NCI-H128 (cell line): ENCODE measurements around the gene CLEC4F.
A peak's percentile ranks its signal among the peaks of the same experiment; 100 is the strongest.
"Not testable (repeated sequence)": the region's sequence is repeated elsewhere in the genome, so short reads cannot be mapped to it uniquely, and the experiment has no call there.

Experiments used
- DNase-seq: peaks from one replicate; lab custom pipeline; 2025; ENCODE audit not compliant: unreplicated experiment; lab: John Stamatoyannopoulos, UW

Gene CLEC4F

DNA sequence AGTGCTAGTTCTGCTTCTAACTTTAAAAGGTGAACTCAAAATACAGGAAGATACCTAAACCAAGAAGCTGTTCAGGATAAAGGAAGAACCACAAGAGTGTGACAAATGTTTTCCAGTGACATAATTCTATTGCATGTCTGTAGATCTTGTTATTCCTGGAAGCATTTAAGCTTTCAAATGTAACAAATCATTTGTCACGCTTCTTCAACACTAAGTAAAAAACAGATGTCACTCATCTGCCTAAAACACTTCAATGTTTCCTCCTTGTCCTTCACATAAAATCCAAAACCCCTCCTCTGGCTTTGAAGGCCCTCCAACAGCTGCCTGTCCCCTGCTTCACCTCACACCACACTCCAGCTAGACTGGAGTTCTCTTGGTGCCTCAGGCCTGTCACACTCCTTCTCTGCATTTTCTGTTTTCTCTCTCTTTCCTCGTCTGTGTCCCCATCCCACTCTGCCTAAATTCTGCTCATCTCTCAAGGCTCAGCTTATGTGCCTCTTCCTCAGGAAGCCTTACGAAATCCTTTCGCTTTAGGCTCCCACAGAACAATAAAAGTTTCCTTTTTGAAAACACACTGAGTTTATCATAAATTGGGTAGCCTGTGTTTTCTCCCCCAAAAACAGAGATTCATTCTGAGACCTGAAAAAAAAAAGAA lies 6.4 kb upstream of the CLEC4F start:
- no peak for DNase-seq

DNA sequence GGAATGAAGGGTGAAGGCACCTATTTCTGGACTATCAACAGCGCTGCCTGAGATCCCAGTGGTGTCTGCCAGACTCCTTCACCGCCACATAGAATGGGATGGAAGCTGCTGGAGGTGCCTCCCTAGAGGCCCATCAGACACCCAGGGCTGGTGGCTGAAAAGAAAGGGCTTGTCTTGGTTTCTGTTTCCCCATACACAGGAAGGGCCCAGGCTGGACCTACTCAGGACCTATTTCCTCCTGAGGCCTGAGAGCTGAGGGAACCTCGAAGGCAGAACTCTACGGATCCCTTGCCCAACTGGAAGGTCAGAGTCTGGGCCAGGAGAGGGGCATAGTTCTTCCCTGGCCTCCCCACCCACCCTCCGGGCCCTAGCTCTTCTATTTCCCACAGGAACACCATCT lies 2.9 kb upstream of the CLEC4F start:
- DNase-seq: no peak

DNA sequence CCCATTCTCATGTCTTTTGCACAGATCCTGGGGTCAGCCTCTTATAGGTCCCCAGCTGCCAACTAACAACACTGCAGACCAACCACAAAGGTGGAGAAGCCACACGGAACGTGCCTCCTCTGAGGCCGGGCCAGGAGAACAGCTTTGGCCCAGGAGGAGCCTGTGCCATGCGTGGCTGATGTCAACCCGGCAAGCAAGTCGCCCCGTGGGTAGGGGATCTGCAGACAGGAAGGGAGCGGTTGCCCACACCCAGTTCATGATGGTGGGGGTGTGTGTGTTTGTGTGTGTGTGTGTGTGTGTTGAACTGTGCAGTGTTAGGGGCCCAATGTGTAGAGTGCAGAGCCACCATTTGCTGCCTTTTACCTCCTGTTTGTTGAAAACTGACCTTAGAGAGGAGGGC lies 2.4 kb upstream of the CLEC4F start:
- no peak for DNase-seq

DNA sequence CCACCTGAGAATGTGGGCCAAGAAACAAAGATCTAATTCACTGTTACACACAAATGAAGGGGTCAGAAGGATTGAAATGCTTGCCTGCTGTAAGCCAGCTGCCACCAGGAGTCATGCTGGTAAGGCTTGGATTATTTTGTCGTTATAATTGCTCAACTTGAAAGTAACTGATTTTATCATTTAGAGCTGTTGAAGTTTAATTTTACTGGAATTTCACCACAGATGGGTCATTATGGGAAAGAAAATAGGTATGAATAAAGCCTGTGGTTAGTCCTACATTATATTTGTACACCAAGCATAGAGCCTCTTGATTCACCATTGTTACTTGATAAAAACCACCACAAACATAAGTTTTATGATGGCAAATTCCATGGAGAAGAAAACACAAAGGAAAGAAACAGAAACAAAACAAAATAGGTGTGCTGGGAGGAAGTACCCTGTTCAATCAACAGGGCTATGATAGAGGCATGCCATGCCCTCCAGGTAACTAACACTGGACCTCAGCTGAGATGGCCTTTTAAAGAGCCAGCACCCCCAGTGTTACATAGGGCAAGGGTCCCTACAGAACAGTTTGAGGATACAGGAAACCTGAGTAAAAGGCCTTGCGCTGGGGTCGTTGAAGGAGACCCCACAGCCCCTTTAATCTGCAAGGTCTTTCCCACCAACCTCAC lies 3.0 kb downstream of the CLEC4F start:
- no peak for DNase-seq

DNA sequence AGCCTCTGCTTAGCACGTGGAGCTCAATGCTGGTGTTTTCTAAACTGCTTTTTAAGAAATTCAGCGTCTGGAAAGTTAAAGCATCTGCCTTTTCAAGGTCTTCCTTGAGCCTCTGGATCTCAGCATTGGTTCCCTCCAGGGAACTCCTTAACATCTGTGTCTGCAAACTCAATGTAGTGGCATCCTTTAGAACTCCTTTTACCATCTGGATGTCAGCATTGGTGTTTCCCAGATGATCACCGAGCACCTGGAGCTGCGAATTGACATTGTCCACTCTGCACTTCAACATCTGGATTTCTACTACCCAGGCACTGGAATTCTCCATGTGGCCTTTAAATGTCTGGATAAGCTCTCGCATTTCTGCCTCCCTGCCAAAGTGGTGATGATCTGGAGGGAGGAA lies 3.7 kb downstream of the CLEC4F start:
- no peak for DNase-seq

DNA sequence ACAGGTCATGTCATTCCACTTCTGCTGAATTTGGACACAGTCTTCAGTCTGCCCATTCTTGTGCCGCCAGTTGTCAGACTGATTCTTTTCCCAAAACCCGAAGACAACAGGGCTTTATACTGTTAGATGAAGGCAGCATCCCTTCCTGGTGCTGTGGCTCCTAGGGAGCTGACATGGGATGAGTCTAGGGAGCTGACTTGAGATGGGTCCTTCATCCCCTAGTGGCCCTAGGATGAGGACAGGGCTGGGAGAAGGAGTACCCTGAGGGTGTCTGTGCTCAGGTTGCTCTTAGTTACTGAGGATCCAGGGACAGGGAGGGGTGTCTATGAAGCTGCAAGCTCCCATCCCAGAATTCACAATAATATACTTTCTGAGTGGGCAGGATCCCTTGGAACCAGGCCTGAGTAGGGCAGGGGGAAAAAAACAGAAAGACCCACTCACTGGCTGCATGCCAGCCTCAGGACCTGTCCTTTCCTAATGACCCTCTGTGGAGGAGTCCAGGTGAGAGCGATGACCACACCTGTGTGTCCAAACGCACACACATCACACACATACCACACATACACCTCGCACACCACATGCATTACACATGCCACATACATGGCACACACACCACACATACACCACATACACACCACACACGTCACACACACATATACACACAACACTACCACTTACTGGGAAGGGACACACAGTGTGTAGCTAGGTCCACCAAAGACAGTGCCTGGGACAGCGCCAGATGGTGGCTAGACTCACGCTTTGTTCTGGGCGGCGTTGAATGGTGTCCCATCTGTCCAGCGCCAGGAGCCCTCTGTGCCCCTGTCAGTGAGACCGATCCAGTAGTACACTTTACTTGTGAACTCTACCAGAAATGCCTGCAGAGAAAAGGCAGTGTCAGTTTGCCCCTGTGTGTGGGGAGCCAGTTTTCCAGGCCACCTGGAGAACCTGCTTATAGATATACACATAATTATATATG lies 11.1 kb downstream of the CLEC4F start:
- DNase-seq: no peak

DNA sequence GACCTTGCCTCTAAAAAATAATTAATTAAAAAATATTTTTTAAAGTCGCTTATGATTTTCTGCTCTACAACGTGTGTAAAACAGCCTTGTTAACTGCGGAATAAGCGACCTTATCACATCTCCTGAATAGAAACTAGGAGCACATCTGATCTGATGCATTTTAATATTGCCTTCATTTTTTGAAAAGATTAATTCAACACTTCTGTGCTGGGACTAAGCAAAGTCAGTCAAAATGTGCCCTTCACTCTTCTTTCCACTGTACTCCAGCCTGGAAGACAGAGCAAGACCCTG lies 12.6 kb downstream of the CLEC4F start:
- no peak for DNase-seq

DNA sequence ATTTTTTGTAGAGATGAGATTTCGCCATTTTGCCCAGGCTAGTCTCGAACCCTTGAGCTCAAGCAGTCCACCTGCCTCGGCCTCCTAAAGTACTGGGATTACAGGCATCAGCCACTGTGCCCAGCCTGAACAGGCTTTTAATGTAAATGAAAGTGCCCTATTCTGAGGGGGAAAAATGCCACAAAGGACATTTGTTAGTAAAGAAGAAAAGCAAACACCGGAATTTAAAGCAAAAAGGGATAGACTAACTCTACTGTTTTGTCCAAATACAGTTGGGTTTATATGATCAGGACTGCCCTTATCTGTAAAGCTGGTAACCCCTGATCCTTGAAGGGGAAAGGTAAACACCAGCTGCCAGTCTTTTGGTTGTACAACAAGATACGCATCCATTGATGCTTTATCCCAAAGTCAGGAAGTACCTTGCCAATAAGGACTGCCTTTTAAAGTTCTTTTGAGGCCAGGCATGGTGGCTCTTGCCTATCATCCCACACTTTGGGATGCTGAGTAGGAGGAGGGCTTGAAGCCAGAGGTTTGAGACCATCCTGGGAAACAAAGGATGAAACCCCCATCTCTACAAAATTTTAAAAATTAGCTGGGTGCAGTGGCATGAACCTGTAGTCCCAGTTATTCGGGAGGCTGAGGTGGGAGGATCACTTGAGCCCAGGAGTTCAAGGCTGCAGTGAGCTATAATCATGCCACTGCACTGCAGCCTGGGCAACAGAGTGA lies 13.1 kb downstream of the CLEC4F start:
- DNase-seq: no peak

DNA sequence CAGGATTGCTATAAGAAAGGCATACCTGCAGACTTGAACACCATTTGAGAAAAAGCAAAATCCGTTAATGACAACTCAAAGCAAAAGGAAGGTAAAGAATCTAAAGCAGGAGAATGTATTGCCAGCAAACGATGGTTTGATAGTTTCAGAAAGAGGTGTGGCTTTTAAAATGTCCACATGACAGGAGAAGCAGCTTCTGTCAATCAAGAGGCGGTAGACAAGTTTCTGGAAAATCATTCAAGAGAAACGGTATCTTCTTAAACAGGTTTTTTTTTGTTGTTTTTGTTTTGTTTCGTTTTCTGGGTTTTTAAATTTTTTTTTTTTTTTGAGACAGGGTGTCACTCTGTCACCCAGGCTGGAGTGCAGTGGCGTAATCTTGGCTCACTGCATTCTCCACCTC lies 13.8 kb downstream of the CLEC4F start:
- no peak for DNase-seq

DNA sequence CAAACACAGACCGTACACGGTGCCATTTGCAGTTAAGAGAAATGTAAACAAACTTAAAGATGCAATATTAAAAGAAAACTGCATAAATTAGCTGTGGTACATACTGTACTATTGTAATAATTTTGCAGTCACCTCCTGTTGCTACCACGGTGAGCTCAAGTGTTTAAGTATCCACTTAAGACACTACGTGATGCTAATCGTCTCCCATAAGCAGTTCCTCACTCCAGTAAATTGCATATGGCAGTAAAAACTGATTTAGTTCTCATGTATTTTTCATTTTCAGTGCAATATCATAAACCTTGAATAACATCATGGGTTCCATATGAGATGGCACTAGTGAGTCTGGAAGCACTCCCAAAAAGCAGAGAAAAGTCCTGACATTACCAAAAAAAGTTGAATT lies 14.4 kb downstream of the CLEC4F start:
- DNase-seq: peak; percentile 4

DNA sequence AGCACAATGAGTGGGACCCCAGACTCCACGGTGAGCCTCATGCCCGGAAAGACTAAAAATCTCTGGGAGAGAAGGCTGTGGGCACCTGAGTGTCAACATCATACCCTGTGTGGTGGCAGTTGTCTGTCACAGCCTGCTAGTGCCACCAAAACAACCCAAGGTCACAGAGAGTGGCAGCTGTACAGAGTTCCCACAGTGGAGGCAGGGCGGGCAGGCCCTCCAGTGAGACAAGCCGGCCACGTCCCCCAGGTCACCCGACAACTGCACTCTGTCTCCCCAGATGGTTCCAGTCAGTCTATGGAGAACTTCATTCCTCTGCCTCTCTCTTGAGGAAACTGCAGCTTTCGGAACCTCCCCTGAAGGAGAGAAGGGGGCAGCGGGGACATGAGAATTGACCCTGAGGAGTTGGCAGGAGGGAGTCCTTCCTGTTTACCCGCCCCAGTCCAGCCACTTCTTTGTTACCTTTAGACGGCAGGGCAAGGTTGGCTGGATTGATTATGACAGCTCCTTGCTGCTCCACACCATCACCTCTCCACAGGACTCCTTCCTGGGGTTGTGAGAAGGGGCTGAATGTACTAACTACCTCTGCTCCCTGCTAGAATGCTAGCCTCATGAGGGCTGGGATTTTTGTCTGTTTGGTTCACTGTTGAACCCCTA lies 18.7 kb downstream of the CLEC4F start:
- DNase-seq: no peak

DNA sequence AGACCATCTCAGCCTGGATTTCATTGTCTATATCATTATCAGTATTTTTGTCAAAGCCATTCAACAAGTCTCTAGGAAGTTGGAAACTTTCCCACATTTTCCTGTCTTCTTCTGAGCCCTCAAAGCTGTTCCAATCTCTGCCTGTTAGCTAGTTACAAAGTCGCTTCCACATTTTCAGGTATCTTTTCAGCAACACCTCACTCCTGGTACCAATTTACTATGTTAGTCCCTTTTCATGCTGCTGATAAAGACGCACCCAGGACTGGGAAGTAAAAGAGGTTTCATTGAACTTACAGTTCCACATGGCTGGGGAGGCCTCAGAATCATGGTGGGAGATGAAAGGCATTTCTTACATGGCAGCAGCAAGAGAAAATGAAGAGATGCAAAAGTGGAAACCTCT lies 20.7 kb downstream of the CLEC4F start:
- no peak for DNase-seq

DNA sequence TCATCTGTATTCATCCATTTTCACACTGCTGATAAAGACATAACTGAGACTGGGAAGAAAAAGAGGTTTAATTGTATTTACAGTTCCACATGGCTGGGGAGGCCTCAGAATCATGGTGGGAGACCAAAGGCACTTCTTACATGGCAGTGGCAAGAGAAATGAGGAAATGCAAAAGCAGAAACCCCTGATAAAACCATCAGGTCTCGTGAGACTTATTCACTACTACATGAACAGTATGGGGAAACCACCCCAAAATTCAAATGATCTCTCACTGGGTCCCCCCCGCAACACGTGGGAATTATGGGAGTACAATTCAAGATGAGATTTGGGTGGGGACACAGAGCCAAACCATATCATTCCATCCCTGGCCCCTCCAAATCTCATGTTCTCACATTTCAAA lies 22.4 kb downstream of the CLEC4F start:
- DNase-seq: not testable (repeated sequence)

DNA sequence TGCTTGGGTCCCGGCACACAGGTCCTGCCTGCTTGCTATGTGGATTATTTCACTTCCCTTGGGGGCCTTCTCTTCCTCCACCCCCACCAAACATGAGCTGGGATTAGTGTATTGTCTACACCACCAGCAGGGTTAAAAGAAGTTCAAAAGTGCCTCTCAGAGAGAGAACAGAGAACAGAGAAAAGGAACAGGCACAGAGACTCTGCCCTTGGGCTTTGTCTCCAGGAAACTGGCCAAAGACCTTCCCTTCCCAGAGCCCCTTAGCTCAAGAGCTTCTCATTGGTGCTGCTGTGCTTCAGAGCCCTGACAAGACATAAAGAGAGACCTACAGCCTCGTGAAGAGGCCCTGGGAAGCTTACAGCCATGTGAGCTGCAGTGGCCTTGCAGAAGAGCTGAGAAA lies 22.9 kb downstream of the CLEC4F start:
- no peak for DNase-seq

DNA sequence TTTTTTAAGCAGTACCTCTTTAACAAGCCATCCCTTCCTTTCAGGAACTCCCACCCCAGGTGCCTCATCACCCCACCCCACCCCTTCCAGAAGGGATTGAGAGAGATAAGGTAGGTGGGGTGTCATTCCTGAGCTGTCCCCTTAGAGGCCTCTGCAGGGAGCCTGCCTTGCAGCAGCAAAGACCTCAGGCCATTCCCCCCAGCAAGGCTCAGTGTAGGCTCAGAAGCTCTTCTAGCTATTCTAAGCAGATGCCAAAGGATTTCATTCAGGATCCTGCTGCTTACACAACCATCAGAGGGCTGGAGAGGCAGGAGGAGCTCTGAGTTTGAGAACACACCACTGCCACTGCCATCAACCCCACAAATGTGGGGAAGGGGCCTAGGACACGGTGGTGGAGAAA lies 24.1 kb downstream of the CLEC4F start:
- no peak for DNase-seq

DNA sequence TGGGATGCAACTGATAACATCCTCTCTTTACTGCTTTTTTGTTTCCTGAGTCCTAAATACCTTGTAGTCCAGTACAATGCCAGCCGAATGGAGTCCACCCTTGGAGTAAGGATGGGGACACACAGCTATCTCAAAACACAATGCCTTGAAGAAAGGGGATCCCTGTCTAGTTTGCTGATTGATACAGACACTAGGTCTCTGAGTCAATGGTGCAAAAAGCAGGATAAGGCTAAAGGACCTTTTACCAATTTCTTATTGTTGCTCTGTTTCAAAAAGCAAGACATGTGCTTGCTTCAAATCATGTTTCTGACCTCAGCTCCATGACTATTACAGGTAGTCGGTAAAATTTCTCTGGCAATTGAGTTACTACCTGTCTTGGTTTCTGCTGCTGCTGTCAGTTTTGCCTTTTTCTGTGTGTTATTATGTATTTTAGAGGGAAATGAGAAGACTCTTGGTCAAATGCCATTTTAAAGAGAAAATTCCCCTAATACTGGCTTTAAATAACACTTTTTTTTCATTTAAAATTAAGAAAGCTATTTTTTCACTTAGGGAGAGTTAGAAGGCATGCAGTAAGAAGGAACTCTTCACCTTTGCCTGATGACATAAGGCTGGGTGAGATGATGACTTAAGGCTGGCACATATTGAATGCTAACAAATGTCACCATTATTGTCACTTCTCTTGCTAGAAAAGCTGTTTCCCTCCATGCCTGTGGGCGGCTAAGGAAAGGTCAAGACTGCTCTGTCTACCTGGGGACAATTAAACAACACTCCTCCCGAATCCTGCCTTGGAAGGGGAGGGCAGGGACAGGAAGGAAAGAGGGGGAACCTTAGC lies 25.0 kb downstream of the CLEC4F start:
- no peak for DNase-seq

DNA sequence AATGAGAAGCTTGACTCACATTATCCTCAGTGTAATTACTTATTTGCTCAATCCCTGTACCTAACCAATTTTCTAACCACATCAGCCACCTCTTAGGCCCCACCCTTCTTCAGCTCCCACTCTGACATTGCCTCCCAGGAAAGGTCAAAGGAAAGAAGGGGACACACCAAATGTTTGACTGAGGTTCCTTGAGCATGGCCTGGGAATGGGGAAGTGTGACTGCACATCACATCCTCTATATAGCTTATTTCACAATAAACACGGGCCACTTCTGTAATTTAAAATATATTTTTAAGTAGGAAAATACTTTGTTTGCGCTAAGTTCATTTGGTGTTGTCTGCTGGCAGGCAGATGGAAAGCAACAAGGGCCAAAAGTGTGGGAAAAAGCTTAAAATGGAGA lies 26.9 kb downstream of the CLEC4F start:
- DNase-seq: no peak

DNA sequence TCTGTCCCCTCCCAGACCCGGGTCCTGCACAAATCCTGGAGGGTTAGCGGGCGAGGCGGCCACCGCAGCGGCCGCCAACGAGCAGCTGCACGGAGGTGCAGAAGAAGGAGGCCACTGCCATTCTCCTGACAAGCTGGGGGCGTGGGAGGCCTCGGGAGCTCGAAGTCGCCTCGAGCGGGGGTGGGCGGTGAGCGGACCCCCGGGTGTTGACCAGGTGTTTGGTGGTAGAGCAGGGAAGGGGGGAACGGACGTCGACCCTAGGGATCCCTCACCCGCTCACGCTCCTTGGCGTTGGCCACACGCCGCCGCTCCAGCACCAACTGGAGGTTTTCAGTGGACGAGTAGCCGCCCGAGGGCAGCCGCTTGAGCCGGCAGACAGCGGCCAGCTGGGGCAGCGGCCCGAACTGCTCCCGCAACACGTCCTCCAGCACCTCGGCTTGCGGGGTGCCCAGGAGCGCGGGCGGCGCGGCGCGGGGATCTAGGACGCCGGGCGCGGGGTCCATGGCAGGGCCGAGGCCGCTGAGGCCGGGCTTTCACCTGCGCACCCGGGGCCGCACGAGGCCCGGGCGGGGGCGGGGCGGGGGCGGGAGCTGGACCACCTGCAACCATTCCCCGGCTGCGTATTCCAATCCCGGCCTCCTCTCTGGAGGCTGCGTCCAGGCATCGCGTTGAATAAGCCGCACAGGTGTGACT lies 30.1 kb downstream of the CLEC4F start, which contains the start of gene FIGLA:
Gene FIGLA, minus strand, starts transcription at position 508 of the 693 bp plus-strand sequence. Its CDS starts 5 bp downstream, at position 503.
- no peak for DNase-seq
